ENCODE data around the gene SOX6.
"Not testable (repeated sequence)": the region's sequence is repeated elsewhere in the genome, so short reads cannot be mapped to it uniquely, and the experiment has no call there.

Gene SOX6

DNA sequence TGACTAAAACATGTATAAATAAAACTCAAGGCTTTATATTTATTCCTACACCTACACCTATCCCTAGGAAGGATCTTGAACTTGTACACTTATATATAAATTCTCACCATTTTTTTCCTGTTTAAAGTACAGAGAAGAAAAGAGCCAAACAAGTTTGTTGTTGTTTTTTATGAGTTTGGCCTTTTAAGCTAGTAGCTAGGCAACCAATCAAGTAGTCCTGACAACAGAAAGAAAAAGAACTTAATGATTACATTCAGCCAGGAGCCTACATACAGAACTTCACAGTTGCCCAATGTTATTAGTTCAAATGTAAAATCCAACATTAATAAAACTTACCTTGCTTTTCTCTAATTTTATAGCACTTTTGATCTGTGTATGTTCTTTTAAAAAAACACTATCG is 316.2 kb downstream of the SOX6 start:
- TF ChIP-seq, protein P1, sequence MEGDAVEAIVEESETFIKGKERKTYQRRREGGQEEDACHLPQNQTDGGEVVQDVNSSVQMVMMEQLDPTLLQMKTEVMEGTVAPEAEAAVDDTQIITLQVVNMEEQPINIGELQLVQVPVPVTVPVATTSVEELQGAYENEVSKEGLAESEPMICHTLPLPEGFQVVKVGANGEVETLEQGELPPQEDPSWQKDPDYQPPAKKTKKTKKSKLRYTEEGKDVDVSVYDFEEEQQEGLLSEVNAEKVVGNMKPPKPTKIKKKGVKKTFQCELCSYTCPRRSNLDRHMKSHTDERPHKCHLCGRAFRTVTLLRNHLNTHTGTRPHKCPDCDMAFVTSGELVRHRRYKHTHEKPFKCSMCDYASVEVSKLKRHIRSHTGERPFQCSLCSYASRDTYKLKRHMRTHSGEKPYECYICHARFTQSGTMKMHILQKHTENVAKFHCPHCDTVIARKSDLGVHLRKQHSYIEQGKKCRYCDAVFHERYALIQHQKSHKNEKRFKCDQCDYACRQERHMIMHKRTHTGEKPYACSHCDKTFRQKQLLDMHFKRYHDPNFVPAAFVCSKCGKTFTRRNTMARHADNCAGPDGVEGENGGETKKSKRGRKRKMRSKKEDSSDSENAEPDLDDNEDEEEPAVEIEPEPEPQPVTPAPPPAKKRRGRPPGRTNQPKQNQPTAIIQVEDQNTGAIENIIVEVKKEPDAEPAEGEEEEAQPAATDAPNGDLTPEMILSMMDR (IDR thresholded peaks at IDR 0.05; ENCODE audit: low read depth, low read length, missing control alignments), result no peak
- in situ Hi-C loops (cut with HindIII; ENCODE audit: low sequenced_read_pairs), result no loop called here
- no peak overlapping the region for H3K4me3 ChIP-seq (ENCODE audit: low read depth, low read length)
- no peak for DNase-seq (ENCODE audit: low read depth)

DNA sequence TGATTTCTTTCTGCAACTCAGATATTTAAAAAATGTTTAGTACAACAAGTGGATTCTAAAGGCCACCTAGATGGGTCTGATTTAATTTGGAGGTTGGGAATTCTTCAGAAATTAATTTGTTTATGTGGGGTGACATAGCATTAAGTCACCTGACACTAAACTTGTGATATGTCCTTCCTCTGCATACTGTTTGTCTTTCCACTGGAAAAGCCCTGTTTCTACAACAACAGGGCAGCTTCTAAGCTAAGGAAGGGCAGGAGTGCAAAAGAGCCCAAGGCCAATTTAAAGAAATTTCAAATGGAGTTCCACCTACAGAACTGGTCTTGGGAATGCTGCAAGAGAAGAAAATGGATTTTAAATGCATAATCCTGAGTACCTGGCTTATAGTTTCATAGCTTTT is 319.2 kb downstream of the SOX6 start:
- H3K4me3 ChIP-seq (ENCODE audit: low read depth, low read length), result no peak overlapping the region
- TF ChIP-seq, protein P1 (IDR thresholded peaks at IDR 0.05; ENCODE audit: low read depth, low read length, missing control alignments), result no peak
- in situ Hi-C loops (cut with HindIII; ENCODE audit: low sequenced_read_pairs), result no loop called here
- DNase-seq (ENCODE audit: low read depth), result no peak

DNA sequence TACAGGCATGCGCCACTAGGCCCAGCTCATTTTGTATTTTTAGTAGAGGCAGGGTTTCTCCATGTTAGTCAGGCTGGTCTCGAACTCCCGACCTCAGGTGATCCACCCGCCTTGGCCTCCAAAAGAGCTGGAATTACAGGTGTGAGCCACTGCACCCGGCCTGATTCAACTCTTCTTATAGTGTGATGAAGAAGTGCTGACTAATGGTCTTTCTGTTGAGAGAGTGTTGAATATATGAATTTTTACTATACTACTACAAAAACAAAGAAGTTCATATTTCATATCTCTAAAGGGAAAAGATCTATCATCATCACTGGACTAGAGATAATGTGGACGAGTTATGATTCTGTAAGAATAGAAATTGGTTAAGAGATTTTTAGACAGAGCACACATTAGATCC is 320.1 kb downstream of the SOX6 start:
- in situ Hi-C loops (cut with HindIII; ENCODE audit: low sequenced_read_pairs), result no loop called here
- TF ChIP-seq, protein P1 (IDR thresholded peaks at IDR 0.05; ENCODE audit: low read depth, low read length, missing control alignments), result no peak
- no peak for DNase-seq (ENCODE audit: low read depth)
- no peak overlapping the region for H3K4me3 ChIP-seq (ENCODE audit: low read depth, low read length)

DNA sequence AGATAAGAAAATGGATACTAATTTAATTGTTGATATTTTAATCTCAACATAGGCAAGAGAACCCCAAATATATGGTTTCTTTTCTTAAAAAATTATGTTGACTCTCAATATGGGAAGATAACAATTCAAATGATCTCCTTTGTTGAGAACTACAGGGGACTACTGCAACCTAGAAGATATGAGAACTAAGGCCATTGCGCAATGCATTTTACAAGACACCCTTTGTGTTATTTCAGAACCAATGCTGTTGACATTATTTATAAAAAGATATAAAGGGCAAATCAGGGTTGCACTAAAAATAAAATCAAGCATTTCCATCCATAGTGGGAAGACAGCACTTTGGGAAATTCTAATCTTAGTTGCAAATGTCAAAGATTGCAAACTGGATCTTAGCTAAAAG is 322.3 kb downstream of the SOX6 start:
- in situ Hi-C loops (cut with HindIII; ENCODE audit: low sequenced_read_pairs), result no loop called here
- TF ChIP-seq, protein P1 (IDR thresholded peaks at IDR 0.05; ENCODE audit: low read depth, low read length, missing control alignments), result no peak
- no peak for DNase-seq (ENCODE audit: low read depth)
- H3K4me3 ChIP-seq (ENCODE audit: low read depth, low read length), result no peak overlapping the region

DNA sequence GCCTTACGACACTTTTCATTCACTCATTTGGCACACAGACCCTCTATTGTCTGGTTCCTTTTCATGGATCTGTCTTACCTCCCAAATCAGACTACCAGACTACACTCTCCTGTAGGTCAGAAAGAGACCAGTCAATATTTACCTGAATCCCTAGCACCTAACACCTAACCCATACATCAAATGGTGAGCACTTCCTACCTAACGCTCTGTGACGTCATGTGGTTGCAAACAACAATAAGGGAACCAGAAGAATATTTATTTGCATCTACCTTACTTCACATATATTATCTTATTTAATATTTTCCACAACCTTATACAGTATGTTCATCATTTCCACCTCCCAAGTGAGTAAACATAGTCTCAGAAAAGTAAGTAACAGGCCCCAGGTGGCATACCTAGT is 323.4 kb downstream of the SOX6 start:
- no peak overlapping the region for H3K4me3 ChIP-seq (ENCODE audit: low read depth, low read length)
- DNase-seq (ENCODE audit: low read depth), result no peak
- in situ Hi-C loops (cut with HindIII; ENCODE audit: low sequenced_read_pairs), result no loop called here
- TF ChIP-seq, protein P1 (IDR thresholded peaks at IDR 0.05; ENCODE audit: low read depth, low read length, missing control alignments), result no peak

DNA sequence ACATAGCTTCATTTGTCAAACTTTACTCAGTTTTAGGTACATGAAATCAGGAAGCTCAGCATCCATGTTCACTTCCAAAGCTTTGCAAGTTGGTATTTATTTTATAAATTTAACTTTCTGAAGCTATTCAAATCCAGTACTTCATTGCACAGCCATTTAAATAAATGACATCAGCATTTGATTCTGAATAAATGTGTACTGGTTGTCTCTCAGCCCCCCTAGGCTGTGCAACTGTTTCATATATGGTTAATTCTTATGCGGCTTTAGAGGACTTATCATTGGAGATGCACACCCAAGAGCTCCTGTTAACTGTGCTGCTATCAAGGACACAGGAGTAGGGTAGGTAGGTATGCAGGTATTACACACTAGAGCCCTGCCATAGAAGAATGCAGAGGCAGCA is 325.1 kb downstream of the SOX6 start:
- H3K4me3 ChIP-seq (ENCODE audit: low read depth, low read length), result no peak overlapping the region
- in situ Hi-C loops (cut with HindIII; ENCODE audit: low sequenced_read_pairs), result no loop called here
- TF ChIP-seq, protein P1 (IDR thresholded peaks at IDR 0.05; ENCODE audit: low read depth, low read length, missing control alignments), result no peak
- DNase-seq (ENCODE audit: low read depth), result no peak

DNA sequence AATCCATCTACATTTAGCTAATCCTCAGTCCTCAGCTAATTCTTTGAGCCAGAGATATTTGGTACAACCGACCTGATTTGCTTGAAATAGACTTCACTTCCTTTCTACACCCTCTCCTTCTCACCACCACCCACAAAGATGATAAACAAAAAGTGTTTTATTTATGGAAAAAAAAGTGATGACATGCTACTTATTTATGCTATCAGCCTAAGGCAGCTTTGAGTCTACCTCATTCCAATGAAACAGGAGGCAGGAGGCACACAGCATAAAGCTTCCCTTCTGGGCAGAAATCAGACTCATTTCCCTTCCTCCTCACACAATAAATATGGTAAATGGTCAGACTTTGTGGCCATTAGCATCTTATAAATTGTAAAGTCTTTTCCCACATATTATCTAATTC is 325.7 kb downstream of the SOX6 start:
- in situ Hi-C loops (cut with HindIII; ENCODE audit: low sequenced_read_pairs), result no loop called here
- no peak overlapping the region for H3K4me3 ChIP-seq (ENCODE audit: low read depth, low read length)
- TF ChIP-seq, protein P1 (IDR thresholded peaks at IDR 0.05; ENCODE audit: low read depth, low read length, missing control alignments), result no peak

DNA sequence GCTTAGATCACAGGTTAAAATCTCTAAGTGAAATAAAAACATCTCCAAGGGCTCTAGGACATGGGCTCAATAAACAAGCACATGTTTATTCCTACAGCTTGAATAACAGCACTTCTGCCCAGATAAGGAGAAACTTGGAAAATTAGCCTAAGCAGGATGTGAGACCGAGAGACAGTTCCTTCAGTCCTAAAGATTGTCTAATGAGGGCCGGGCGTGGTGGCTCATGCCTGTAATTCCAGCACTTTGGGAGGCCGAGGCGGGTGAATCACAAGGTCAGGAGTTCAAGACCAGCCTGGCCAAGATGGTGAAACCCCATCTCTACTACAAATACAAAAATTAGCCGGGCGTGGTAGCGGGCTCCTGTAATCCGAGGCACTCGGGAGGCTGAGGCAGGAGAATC is 327.2 kb downstream of the SOX6 start:
- in situ Hi-C loops (cut with HindIII; ENCODE audit: low sequenced_read_pairs); DNase-seq (ENCODE audit: low read depth): not testable (repeated sequence)

More for the DNA sequence above, 325.7 kb downstream of the SOX6 start:
- no peak for DNase-seq (ENCODE audit: low read depth)

More for the DNA sequence above, 327.2 kb downstream of the SOX6 start:
- H3K4me3 ChIP-seq (ENCODE audit: low read depth, low read length), result not testable (repeated sequence)
